GM10248 (cell line): ENCODE measurements around the gene USP8.
"Not testable (repeated sequence)": the region's sequence is repeated elsewhere in the genome, so short reads cannot be mapped to it uniquely, and the experiment has no call there.

Source experiments
- CTCF ChIA-PET: fragments of 300-600 bp; sonication (Branson Sonifier 250); formaldehyde crosslinking; extraction: SDS; loops from one replicate; lab custom pipeline; 2021; ENCODE audit warnings: antibody characterized with exemption; lab: Yijun Ruan, JAX
- POLR2A ChIA-PET: fragments of 350-650 bp; sonication (Branson Sonifier 250); formaldehyde crosslinking; extraction: SDS; loops from one replicate; lab custom pipeline; 2020; ENCODE audit warnings: antibody characterized with exemption; lab: Yijun Ruan, JAX
- DNase-seq: peaks from one replicate; pipeline ENCODE4 v3.0.0; 2012; ENCODE audit errors: extremely low spot score
- TF ChIP-seq, protein P1 (sequence below): IDR thresholded peaks from 2 replicates; pipeline ENCODE4 v1.5.1; 2012; ENCODE audit warnings: mild to moderate bottlenecking, low read depth; ENCODE audit errors: extremely low read depth, missing control alignments, control extremely low read depth

USP8 gene

DNA sequence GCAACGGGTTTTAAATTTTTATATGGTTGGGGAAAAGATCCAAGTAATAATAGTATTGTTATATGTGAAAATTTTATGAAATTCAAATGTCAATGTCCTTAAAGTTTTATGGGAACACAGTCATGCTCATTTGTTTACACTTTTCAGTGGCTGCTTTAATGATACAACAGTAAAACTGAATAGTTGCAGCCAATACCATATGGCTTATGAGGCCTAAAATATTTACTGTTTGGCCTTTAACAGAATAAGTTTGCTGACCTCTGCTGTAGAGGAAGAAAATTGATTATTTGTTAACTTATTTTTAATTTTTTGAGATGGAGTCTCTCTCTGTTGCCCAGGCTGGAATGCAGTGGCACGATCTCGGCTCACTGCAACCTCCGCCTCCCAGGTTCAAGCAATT is 77.6 kb downstream of the USP8 start:
- POLR2A ChIA-PET = no interaction called here

DNA sequence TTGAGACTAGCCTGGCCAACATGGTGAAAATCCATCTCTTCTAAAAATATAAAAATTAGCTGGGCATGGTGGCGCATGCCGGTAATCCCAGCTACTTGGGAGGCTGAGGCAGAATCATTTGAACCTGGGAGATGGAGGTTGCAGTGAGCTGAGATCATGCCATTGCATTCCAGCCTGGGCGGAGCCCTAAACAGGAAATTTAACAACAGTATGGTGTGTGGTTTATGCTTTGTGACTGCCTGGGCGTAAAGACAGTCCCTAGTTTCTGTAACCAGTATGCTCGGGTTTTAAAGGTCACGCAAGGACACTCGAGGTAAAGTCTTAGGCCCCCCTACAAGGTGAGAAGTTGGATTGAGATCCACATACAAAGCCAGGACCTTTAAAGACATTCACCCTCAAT is 78.9 kb downstream of the USP8 start:
- DNase-seq = no peak
- ChIA-PET POLR2A (no interaction called here), CTCF (no interaction called here)
- TF ChIP-seq, protein P1, sequence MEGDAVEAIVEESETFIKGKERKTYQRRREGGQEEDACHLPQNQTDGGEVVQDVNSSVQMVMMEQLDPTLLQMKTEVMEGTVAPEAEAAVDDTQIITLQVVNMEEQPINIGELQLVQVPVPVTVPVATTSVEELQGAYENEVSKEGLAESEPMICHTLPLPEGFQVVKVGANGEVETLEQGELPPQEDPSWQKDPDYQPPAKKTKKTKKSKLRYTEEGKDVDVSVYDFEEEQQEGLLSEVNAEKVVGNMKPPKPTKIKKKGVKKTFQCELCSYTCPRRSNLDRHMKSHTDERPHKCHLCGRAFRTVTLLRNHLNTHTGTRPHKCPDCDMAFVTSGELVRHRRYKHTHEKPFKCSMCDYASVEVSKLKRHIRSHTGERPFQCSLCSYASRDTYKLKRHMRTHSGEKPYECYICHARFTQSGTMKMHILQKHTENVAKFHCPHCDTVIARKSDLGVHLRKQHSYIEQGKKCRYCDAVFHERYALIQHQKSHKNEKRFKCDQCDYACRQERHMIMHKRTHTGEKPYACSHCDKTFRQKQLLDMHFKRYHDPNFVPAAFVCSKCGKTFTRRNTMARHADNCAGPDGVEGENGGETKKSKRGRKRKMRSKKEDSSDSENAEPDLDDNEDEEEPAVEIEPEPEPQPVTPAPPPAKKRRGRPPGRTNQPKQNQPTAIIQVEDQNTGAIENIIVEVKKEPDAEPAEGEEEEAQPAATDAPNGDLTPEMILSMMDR = no peak

More for the DNA sequence above, 77.6 kb downstream of the USP8 start:
- CTCF ChIA-PET = no interaction called here
- TF ChIP-seq, protein P1 = no peak
- no peak for DNase-seq

DNA sequence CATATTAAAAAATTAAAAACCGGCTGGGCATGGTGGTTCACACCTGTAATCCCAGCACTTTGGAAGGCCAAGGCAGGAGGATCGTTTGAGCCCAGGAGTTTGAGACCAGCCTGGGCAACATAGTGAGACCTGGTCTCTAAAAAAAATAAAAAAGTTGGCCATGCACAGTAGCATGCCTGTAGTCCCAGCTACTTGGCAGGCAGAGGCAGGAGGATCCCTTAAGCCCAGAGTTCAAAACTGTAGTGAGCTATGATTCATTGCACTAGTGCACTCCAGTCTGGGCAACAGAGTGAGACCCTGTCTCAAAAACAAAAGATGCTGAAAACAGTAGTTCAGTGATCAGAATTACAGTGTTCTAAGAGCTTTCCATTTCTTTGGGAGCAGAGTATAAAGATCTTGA is 81.5 kb downstream of the USP8 start:
- POLR2A ChIA-PET, DNase-seq: not testable (repeated sequence)
- CTCF ChIA-PET = interaction anchor here (1.3 kb wide), 1 partner anchor 29 kb away, joined by 3 read pairs; no protein-coding TSS in a partner anchor

DNA sequence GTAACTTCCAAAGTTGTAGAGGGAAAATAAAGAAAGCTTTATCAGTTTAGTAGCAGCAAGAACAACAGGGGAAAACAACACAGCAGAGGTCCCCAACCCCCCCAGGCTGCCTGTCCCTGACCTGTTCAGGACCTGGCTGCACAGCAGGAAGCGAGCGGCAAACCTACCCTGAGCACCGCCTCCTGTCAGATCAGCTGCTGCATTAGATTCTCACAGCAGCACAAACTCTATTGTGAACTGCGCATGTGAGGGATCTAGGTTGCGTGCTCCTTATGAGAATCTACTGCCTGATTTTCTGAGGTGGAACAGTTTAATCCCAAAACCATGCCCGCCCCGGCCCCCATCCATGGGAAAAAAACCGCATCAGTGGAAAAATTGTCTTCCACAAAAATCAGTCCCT is 81.9 kb downstream of the USP8 start:
- CTCF ChIA-PET = interaction anchor here (1.3 kb wide), 1 partner anchor 29 kb away, joined by 3 read pairs; no protein-coding TSS in a partner anchor
- POLR2A ChIA-PET = interaction anchor here (0.7 kb wide), 1 partner anchor 1606 kb away, joined by 5 read pairs; no protein-coding TSS in a partner anchor
- DNase-seq = no peak
- TF ChIP-seq, protein P1 = no peak

DNA sequence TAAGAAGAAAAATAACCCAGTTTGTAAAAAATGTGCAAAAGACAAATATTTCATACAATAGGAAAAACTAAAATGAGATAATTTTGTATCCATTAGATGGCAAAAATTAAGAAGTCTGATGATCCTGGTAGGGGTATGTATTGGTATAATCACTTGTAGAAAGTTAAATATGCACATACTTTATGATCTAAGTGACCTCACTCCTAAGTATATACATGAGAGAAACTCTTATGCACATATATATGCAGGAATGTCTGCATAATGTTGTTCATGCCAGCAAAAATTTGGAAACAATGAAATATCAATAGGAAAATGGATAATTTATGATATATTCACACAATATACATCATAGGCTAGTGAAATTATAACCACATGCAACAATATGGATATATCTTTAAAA is 88.8 kb downstream of the USP8 start:
- TF ChIP-seq, protein P1 = no peak
- ChIA-PET POLR2A (no interaction called here), CTCF (no interaction called here)
- DNase-seq = no peak

DNA sequence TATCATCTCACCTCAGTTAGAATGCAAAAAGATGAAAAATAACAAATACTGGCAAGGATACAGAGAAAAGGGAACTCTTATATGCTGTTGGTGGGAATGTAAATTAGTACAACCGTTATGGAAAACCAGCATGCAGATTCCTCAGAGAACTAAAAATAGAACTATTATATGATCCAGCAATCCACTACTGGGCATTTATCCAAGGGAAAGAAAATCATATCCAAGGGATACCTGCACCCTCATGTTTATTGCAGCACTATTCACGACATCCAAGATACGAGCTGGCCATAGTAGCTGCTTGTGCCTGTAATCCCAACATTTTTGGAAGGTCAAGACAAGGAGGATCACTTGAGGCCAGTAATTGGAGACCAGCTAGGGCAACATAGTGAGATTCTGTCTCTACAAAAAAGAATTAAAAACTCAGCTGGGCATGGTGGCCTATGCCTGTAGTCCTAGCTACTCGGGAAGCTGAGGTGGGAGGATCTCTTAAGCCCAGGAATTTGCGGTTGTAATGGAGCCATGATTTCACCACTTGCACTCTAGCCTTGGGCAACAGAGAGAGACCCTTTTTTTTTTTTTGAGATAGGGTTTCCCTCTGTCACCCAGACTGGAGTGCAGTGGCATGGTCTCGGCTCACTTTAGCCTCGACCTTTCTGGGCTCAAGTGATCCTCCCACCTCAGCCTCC is 95.7 kb downstream of the USP8 start:
- DNase-seq = no peak
- POLR2A ChIA-PET = no interaction called here
- CTCF ChIA-PET = no interaction called here
- TF ChIP-seq, protein P1 = no peak

DNA sequence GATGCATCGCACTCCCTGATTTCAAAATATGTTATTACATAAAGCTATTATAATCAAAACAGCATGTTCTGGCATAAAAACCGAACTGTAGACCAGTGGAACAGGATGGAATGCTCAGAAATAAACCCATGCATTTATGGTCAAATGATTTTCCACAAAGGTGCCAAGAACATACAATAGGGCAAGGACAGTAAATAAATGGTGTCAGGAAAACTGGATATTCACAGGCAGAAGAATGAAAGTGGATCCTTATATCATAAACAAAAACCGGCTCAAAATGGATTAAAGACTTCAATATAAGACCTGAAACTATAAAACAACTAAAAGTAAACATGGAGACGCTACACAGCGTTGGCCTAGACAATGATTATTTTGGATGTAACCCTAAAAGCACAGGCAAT is 99.6 kb downstream of the USP8 start:
- POLR2A ChIA-PET = no interaction called here
- CTCF ChIA-PET = interaction anchor here (1.5 to 1.8 kb wide), 2 partner anchors 11 to 27 kb away, joined by 4 to 5 read pairs; no protein-coding TSS in a partner anchor
- TF ChIP-seq, protein P1 = no peak
- DNase-seq = no peak
